Endodermal cell (in vitro differentiated cells): ENCODE data around the gene PRKCB. TPM values are rescaled to one million over a fixed set of nuclear protein-coding genes. Genes with fewer than 3 reads are reported as not detected.
A peak's percentile ranks its signal among the peaks of the same experiment; 100 is the strongest.

Experiments
- DNase-seq: peaks from one replicate; pipeline ENCODE4 v3.0.0-alpha.2; 2017
- H3K27ac ChIP-seq: 2 replicates; pipeline ENCODE4 v1.5.1; 2013; ENCODE audit warnings: mild to moderate bottlenecking, low read depth, low read length, moderate library complexity
- H3K27me3 ChIP-seq: 2 replicates; pipeline ENCODE4 v1.6.1; 2013; ENCODE audit warnings: mild to moderate bottlenecking, low read length, moderate library complexity; ENCODE audit not compliant: insufficient read depth, control insufficient read depth, poor library complexity, severe bottlenecking
- H3K36me3 ChIP-seq: 2 replicates; pipeline ENCODE4 v1.7.0; 2013; ENCODE audit warnings: mild to moderate bottlenecking, low read length, moderate library complexity; ENCODE audit not compliant: control insufficient read depth, insufficient read depth
- H3K4me1 ChIP-seq: one replicate; pipeline ENCODE4 v1.7.0; 2013; ENCODE audit warnings: low read length; ENCODE audit not compliant: control insufficient read depth, insufficient read depth
- H3K4me3 ChIP-seq: 2 replicates; pipeline ENCODE4 v1.5.1; 2013; ENCODE audit warnings: mild to moderate bottlenecking, low read length, moderate library complexity
- H3K9ac ChIP-seq: 2 replicates; pipeline ENCODE4 v1.6.1; 2013; ENCODE audit warnings: mild to moderate bottlenecking, low read length, moderate library complexity; ENCODE audit not compliant: poor library complexity, severe bottlenecking; ENCODE audit errors: extremely low read depth
- H3K9me3 ChIP-seq: 2 replicates; pipeline ENCODE4 v1.6.1; 2013; ENCODE audit warnings: mild to moderate bottlenecking, low read length, moderate library complexity; ENCODE audit not compliant: control insufficient read depth
- H3K27ac Mint-ChIP-seq: 2 replicates; pipeline ENCODE4 v1.8.0; 2020; ENCODE audit warnings: mixed read lengths
- H3K27me3 Mint-ChIP-seq: 2 replicates; pipeline ENCODE4 v1.8.0; 2021; ENCODE audit warnings: mild to moderate bottlenecking, mixed read lengths; ENCODE audit not compliant: insufficient read depth
- H3K36me3 Mint-ChIP-seq: 2 replicates; pipeline ENCODE4 v1.8.0; 2020; ENCODE audit warnings: low read depth, mixed read lengths
- H3K4me1 Mint-ChIP-seq: 2 replicates; pipeline ENCODE4 v1.8.0; 2020; ENCODE audit warnings: mixed read lengths
- H3K4me3 Mint-ChIP-seq: 2 replicates; pipeline ENCODE4 v1.8.0; 2020; ENCODE audit warnings: mild to moderate bottlenecking, moderate library complexity, mixed read lengths
- H3K9me3 Mint-ChIP-seq: 2 replicates; pipeline ENCODE4 v1.8.0; 2020; ENCODE audit warnings: mild to moderate bottlenecking, mixed read lengths
- CTCF ChIP-seq: fragments of 200-600 bp; sonication (generic); conservative IDR thresholded peaks from 2 replicates; pipeline ENCODE4 v1.5.0; 2021; ENCODE audit warnings: antibody characterized with exemption, mild to moderate bottlenecking
- WGBS, 2 experiments: methylation state at CpG; one replicate each; pipeline versions ENCODE4 v1.1.5 to v1.1.7; 2013; ENCODE audit warnings: missing lambda C conversion rate in 2 of 2, mixed read lengths in 1 of 2; ENCODE audit not compliant: insufficient coverage in 1 of 2, insufficient read length in 1 of 2; 5-methylcytosine and 5-hydroxymethylcytosine counted together
- total RNA-seq, 2 donors: library from RNA; stranded (reverse); fragmentation: NEBNext Ultra II Directional in 1 of 2; extraction: Animal tissue kit (Norgen Biotek cat#: 25700) in 1 of 2; gene quantifications; 2 replicates in 1 of 2; 3 replicates in 1 of 2; pipeline ENCODE4 v1.2.1, GENCODE V29; 2021

Gene PRKCB
- total RNA-seq, 2 donors from 2014 or later, result 0.38 to 1.1 TPM

GRCh38 chr16:23863511-23864422 lies 28.0 kb downstream of the PRKCB start:
- Histone ChIP-seq H3K27ac (no peak overlapping the region), H3K27me3 (peaks cover 90% of the 10 kb centered on the region), H3K4me1 (peaks cover 8% of the 10 kb centered on the region), H3K9me3 (no peaks in the 10 kb centered on the region), H3K4me3 (no peak overlapping the region), H3K36me3 (no peaks in the 10 kb centered on the region), H3K9ac (no peak overlapping the region)
- no peak for TF ChIP-seq CTCF
- Mint-ChIP-seq H3K27me3 (peaks cover 96% of the 10 kb centered on the region), H3K27ac (no peak overlapping the region), H3K9me3 (no peaks in the 10 kb centered on the region), H3K4me3 (no peak overlapping the region), H3K4me1 (peaks cover 10% of the 10 kb centered on the region), H3K36me3 (no peaks in the 10 kb centered on the region)
- DNase-seq, result no peak
- WGBS, 2 experiments, result 82 to 84% methylated on average over 7 to 12 of the region's 12 CpGs

GRCh38 chr16:23865853-23866252 lies 30.1 kb downstream of the PRKCB start:
- no peaks in the 10 kb centered on the region for H3K36me3 ChIP-seq
- H3K9me3 ChIP-seq, result no peaks in the 10 kb centered on the region
- Mint-ChIP-seq H3K36me3 (no peaks in the 10 kb centered on the region), H3K4me1 (peaks cover 10% of the 10 kb centered on the region), H3K27ac (no peak overlapping the region), H3K4me3 (no peak overlapping the region), H3K9me3 (no peaks in the 10 kb centered on the region), H3K27me3 (peaks cover 96% of the 10 kb centered on the region)
- H3K9ac ChIP-seq, result no peak overlapping the region
- 30 to 40% methylated on average over 1 to 2 of the region's 2 CpGs for WGBS, 2 experiments
- DNase-seq, result peak; percentile 64
- no peak overlapping the region for H3K4me3 ChIP-seq
- H3K27me3 ChIP-seq, result peaks cover 76% of the 10 kb centered on the region
- no peak for TF ChIP-seq CTCF
- no peak overlapping the region for H3K27ac ChIP-seq
- H3K4me1 ChIP-seq, result peaks cover 8% of the 10 kb centered on the region

GRCh38 chr16:23866621-23867020 lies 30.8 kb downstream of the PRKCB start:
- Mint-ChIP-seq H3K4me1 (peaks cover 10% of the 10 kb centered on the region), H3K27ac (no peak overlapping the region), H3K27me3 (peaks cover 96% of the 10 kb centered on the region), H3K36me3 (no peaks in the 10 kb centered on the region), H3K4me3 (no peak overlapping the region), H3K9me3 (no peaks in the 10 kb centered on the region)
- WGBS, 2 experiments, result 92% methylated on average over 4 of the region's 4 CpGs
- Histone ChIP-seq H3K9me3 (no peaks in the 10 kb centered on the region), H3K27me3 (peaks cover 78% of the 10 kb centered on the region), H3K4me3 (no peak overlapping the region), H3K9ac (no peak overlapping the region), H3K27ac (no peak overlapping the region), H3K4me1 (peaks cover 8% of the 10 kb centered on the region), H3K36me3 (no peaks in the 10 kb centered on the region)
- TF ChIP-seq CTCF, result no peak
- no peak for DNase-seq
